MG63 (cell line): ENCODE measurements around the gene PRR36. TPM values are rescaled to one million over a fixed set of nuclear protein-coding genes. Genes with fewer than 3 reads are reported as not detected.
A peak's percentile ranks its signal among the peaks of the same experiment; 100 is the strongest.

Experiments
- DNase-seq: peaks from one replicate; pipeline ENCODE4 v3.0.0-alpha.2; 2020
- H3K27me3 ChIP-seq: fragments of 250-450 bp; sonication (Bioruptor Pico); 2 replicates; pipeline ENCODE4 v1.5.1; 2020; ENCODE audit warnings: mild to moderate bottlenecking, moderate library complexity
- H3K36me3 ChIP-seq: fragments of 250-450 bp; sonication (Bioruptor Pico); 2 replicates; pipeline ENCODE4 v1.5.1; 2020; ENCODE audit warnings: mild to moderate bottlenecking, moderate library complexity
- H3K4me3 ChIP-seq: fragments of 250-450 bp; sonication (Bioruptor Pico); 2 replicates; pipeline ENCODE4 v1.5.1; 2020; ENCODE audit warnings: mild to moderate bottlenecking, moderate library complexity
- H3K9me3 ChIP-seq: fragments of 250-450 bp; sonication (Bioruptor Pico); 2 replicates; pipeline ENCODE4 v1.5.1; 2020; ENCODE audit warnings: mild to moderate bottlenecking, moderate library complexity
- total RNA-seq: library from RNA; depleted of rRNA; stranded (reverse); fragments of >200 nt; shearing (Covaris generic); gene quantifications from 2 replicates; pipeline ENCODE4 v1.2.3, GENCODE V29; 2014; ENCODE audit warnings: low replicate concordance

PRR36 gene
- total RNA-seq, 1 experiment from 2014 or later, result not detected

GRCh38 chr19:7915250-7916102 lies 41.3 kb upstream of the PRR36 start:
- Histone ChIP-seq H3K9me3 (no peaks in the 10 kb centered on the region), H3K36me3 (peaks cover 22% of the 10 kb centered on the region), H3K4me3 (no peak overlapping the region), H3K27me3 (peaks cover 32% of the 10 kb centered on the region)
- no peak for DNase-seq

- H3K27me3 ChIP-seq, result peaks cover 32% of the 10 kb centered on the region
- H3K9me3 ChIP-seq, result no peaks in the 10 kb centered on the region
- peak; percentile 46 for DNase-seq
- H3K4me3 ChIP-seq, result no peak within 1 kb of the TSS
- peaks cover 29% of the 10 kb centered on the region for H3K36me3 ChIP-seq
These were observed 40.4 kb upstream of the PRR36 start, which contains the start of gene TGFBR3L for GRCh38 chr19:7914598-7915045. Gene TGFBR3L, plus strand, starts transcription at chr19:7914830.

GRCh38 chr19:7914099-7914498 lies 39.9 kb upstream of the PRR36 start:
- Histone ChIP-seq H3K4me3 (no peak overlapping the region), H3K9me3 (no peaks in the 10 kb centered on the region), H3K36me3 (peaks cover 33% of the 10 kb centered on the region), H3K27me3 (peaks cover 32% of the 10 kb centered on the region)
- DNase-seq, result no peak

- DNase-seq, result no peak
- Histone ChIP-seq H3K9me3 (no peaks in the 10 kb centered on the region), H3K4me3 (no peak overlapping the region), H3K27me3 (peaks cover 32% of the 10 kb centered on the region), H3K36me3 (peaks cover 36% of the 10 kb centered on the region)
These were observed 39.5 kb upstream of the PRR36 start for GRCh38 chr19:7913652-7914051.

- Histone ChIP-seq H3K4me3 (no peak overlapping the region), H3K36me3 (peaks cover 41% of the 10 kb centered on the region), H3K27me3 (peaks cover 29% of the 10 kb centered on the region), H3K9me3 (no peaks in the 10 kb centered on the region)
- DNase-seq, result no peak
These were observed 38.7 kb upstream of the PRR36 start for GRCh38 chr19:7912697-7913564.

GRCh38 chr19:7912144-7912696 lies 38.0 kb upstream of the PRR36 start:
- no peak for DNase-seq
- H3K27me3 ChIP-seq, result peaks cover 26% of the 10 kb centered on the region
- H3K9me3 ChIP-seq, result no peaks in the 10 kb centered on the region
- peaks cover 47% of the 10 kb centered on the region for H3K36me3 ChIP-seq
- no peak overlapping the region for H3K4me3 ChIP-seq

GRCh38 chr19:7911508-7912143 lies 37.4 kb upstream of the PRR36 start:
- Histone ChIP-seq H3K36me3 (peaks cover 51% of the 10 kb centered on the region), H3K9me3 (no peaks in the 10 kb centered on the region), H3K27me3 (peaks cover 22% of the 10 kb centered on the region), H3K4me3 (no peak overlapping the region)
- no peak for DNase-seq

- Histone ChIP-seq H3K27me3 (peaks cover 11% of the 10 kb centered on the region), H3K9me3 (no peaks in the 10 kb centered on the region), H3K4me3 (no peak overlapping the region), H3K36me3 (peaks cover 62% of the 10 kb centered on the region)
- no peak for DNase-seq
These were observed 36.4 kb upstream of the PRR36 start for GRCh38 chr19:7910321-7911161.

GRCh38 chr19:7909471-7910067 lies 35.4 kb upstream of the PRR36 start:
- no peak for DNase-seq
- peaks cover 72% of the 10 kb centered on the region for H3K36me3 ChIP-seq
- H3K9me3 ChIP-seq, result no peaks in the 10 kb centered on the region
- no peak overlapping the region for H3K4me3 ChIP-seq
- H3K27me3 ChIP-seq, result peaks cover 1% of the 10 kb centered on the region; the same call in 1 of the 2 replicates

GRCh38 chr19:7908742-7909461 lies 34.7 kb upstream of the PRR36 start:
- no peak overlapping the region for H3K4me3 ChIP-seq
- H3K9me3 ChIP-seq, result no peaks in the 10 kb centered on the region
- peaks cover 77% of the 10 kb centered on the region for H3K36me3 ChIP-seq
- H3K27me3 ChIP-seq, result no peaks in the 10 kb centered on the region
- DNase-seq, result no peak

GRCh38 chr19:7908078-7908699 lies 34.0 kb upstream of the PRR36 start:
- no peak for DNase-seq
- Histone ChIP-seq H3K27me3 (no peaks in the 10 kb centered on the region), H3K36me3 (peaks cover 77% of the 10 kb centered on the region), H3K9me3 (no peaks in the 10 kb centered on the region), H3K4me3 (no peak overlapping the region)

GRCh38 chr19:7907544-7907943 lies 33.4 kb upstream of the PRR36 start:
- no peak for DNase-seq
- Histone ChIP-seq H3K9me3 (no peaks in the 10 kb centered on the region), H3K4me3 (no peak overlapping the region), H3K27me3 (no peaks in the 10 kb centered on the region), H3K36me3 (peaks cover 76% of the 10 kb centered on the region)

GRCh38 chr19:7907122-7907521 lies 32.9 kb upstream of the PRR36 start:
- Histone ChIP-seq H3K27me3 (no peaks in the 10 kb centered on the region), H3K36me3 (peaks cover 77% of the 10 kb centered on the region), H3K9me3 (no peaks in the 10 kb centered on the region), H3K4me3 (no peak overlapping the region)
- no peak for DNase-seq

GRCh38 chr19:7905859-7906258 lies 31.7 kb upstream of the PRR36 start:
- DNase-seq, result no peak
- Histone ChIP-seq H3K4me3 (no peak overlapping the region), H3K36me3 (peaks cover 74% of the 10 kb centered on the region), H3K27me3 (no peaks in the 10 kb centered on the region), H3K9me3 (no peaks in the 10 kb centered on the region)
